Mucosa of rectum (tissue), 2 donors: ENCODE data around the gene CACNA1H.

Experiments used
- H3K27ac ChIP-seq, 2 donors: one replicate each; pipeline ENCODE4 v1.7.0; 2013; ENCODE audit warnings: inconsistent platforms in 2 of 2, low read depth in 2 of 2, low read length in 2 of 2
- H3K27me3 ChIP-seq, 2 donors: one replicate each; pipeline ENCODE4 v1.7.0; 2013; ENCODE audit warnings: low read length in 2 of 2; ENCODE audit not compliant: control insufficient read depth in 2 of 2, insufficient read depth in 2 of 2
- H3K36me3 ChIP-seq, 2 donors: one replicate each; pipeline ENCODE4 v1.7.0; 2013; ENCODE audit warnings: low read length in 2 of 2; ENCODE audit not compliant: control insufficient read depth in 2 of 2, insufficient read depth in 2 of 2
- H3K4me1 ChIP-seq, 2 donors: one replicate each; pipeline ENCODE4 v1.7.0; 2013; ENCODE audit warnings: low read length in 2 of 2, mild to moderate bottlenecking in 1 of 2; ENCODE audit not compliant: control insufficient read depth in 2 of 2, insufficient read depth in 2 of 2
- H3K4me3 ChIP-seq, 2 donors: one replicate each; pipeline ENCODE4 v1.7.0; 2013; ENCODE audit warnings: low read length in 2 of 2
- H3K9ac ChIP-seq, 2 donors: one replicate each; pipeline ENCODE4 v1.7.0; 2013; ENCODE audit warnings: low read length in 2 of 2, low read depth in 1 of 2, mild to moderate bottlenecking in 1 of 2
- H3K9me3 ChIP-seq, 2 donors: one replicate each; pipeline ENCODE4 v1.7.0; 2013; ENCODE audit warnings: low read length in 2 of 2; ENCODE audit not compliant: control insufficient read depth in 2 of 2
- donor health status: healthy.
- donor health status: Normal muscosa, but diverticular disease.

The CACNA1H gene

DNA sequence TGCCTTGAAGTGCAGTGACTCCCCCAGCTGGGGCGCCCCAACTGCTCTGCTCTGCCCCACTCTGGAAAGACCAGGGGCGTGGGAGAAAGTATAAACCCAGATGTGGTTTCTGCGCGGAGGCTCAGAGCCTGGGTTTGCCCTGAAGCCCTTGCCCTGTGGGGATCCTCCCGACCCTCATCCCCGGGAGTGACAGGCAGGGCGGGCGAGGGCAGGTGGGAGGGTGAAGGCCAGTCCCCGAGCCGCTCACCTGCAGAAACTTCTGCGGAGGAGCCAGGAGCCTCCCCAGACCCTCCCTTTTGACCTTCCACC is 106.8 kb downstream of the CACNA1H start:
- H3K36me3 ChIP-seq, result no peaks in the 10 kb centered on the region
- H3K27me3 ChIP-seq, result peaks cover 9 to 17% of the 10 kb centered on the region in 2 donors
- no peak overlapping the region for H3K4me3 ChIP-seq
- no peaks in the 10 kb centered on the region for H3K4me1 ChIP-seq
- no peaks in the 10 kb centered on the region for H3K9me3 ChIP-seq
- H3K9ac ChIP-seq, result no peak overlapping the region
- H3K27ac ChIP-seq, result no peak overlapping the region

DNA sequence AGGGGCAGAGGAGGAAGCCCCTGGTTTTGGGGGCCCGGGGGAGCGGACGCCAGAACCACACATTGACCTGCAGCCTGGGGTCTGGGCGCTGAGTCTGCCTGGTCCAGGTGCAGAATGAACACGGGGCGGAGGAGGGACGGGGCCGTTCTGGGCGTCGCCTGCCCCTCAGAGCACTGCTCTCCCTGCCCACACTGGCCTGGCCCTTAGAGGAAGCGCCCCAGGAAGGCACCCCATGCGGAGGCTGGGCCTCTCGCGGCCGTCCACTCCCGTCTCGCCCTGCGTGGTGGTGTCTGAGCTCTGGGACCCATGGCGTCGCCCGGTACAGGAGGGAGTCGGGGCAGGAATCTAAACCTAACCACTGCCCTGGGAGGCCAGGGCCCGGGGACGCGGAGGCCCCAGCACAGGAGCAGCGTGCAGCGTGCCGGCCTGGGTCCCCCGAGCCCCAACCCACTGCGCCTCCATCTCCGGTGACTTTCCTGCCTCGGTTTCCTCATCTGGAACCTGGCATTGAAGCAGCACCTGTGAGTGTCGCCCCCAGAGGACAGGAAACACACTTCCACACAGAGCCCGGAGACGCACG is 107.3 kb downstream of the CACNA1H start:
- Histone ChIP-seq H3K4me1 (no peaks in the 10 kb centered on the region), H3K9me3 (no peaks in the 10 kb centered on the region), H3K9ac (no peak overlapping the region), H3K27me3 (peaks cover 9 to 17% of the 10 kb centered on the region in 2 donors), H3K36me3 (no peaks in the 10 kb centered on the region), H3K4me3 (no peak overlapping the region), H3K27ac (no peak overlapping the region)

DNA sequence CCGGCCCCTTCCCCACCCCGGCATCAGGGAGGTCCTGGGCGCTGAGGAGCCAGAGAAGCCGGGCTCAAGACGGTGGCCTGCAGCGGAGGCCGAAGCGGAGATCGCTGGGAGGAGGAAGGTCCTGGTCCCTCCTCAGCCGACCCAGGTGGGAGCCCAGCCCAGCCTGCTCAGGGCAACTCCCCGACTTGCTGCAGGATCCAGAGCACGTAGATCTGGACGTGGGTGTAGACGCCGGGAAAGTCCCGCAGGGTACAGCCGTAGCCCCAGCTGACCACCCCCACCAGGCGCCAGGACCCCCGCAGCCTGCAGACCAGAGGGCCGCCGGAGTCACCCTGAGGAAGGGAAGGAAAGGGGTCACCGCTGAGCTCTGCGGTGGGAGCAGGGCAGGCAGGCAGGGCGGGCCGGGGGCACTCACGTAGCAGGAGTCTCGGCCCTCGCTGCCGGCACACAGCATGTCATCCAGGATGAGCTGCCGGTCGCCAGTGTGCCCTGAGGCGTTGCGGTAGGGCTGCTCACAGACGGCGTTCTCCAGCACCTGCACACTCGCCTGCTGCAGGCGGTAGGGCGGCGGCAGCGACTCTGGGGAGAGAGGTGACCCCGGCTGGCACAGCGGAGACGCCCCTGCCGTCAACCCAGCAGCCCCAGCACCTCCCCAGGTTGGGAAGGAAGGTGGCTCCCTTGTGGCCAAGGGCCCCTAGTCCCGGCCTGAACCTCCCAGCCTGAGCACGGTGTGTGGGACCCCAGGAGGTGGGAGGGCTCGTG is 108.4 kb downstream of the CACNA1H start:
- no peak overlapping the region for H3K27ac ChIP-seq
- H3K9me3 ChIP-seq, result no peaks in the 10 kb centered on the region
- H3K27me3 ChIP-seq, result peaks cover 9 to 17% of the 10 kb centered on the region in 2 donors
- no peaks in the 10 kb centered on the region for H3K36me3 ChIP-seq
- no peaks in the 10 kb centered on the region for H3K4me1 ChIP-seq
- no peak overlapping the region for H3K4me3 ChIP-seq
- no peak overlapping the region for H3K9ac ChIP-seq

DNA sequence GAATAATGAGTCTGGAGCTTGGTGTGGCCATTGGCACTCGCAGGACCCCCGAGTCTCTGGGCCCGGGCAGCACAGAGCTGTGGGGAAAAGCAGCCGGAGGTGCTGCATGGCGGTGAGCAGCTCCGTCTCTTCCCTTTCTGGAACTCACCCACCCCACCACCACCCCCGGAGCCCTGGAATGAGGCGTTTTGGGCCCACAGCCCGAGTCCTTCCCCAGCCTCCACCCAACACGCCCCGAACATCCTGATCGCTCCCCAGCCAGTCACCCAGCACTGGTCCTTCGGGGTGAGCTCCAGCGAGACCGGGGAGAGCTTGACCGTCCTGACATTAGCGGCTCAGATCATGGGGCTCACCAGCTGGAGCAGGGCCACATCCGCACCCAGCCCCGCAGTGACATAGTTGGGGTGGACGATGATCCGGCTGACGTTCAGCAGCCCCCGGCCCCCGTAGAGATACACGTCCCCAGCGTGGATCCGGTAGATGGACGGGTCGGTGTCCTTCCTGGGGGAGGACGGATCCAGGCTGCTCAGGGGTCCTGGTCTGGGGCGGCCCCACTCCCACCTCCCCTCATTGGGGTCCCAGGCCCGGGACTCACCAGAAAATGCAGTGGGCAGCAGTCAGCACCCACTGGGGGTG is 109.4 kb downstream of the CACNA1H start:
- Histone ChIP-seq H3K9ac (no peak overlapping the region), H3K4me1 (no peaks in the 10 kb centered on the region), H3K4me3 (no peak overlapping the region), H3K27ac (no peak overlapping the region), H3K36me3 (no peaks in the 10 kb centered on the region), H3K9me3 (no peaks in the 10 kb centered on the region), H3K27me3 (peaks cover 9 to 19% of the 10 kb centered on the region in 2 donors)

- peaks cover 9 to 19% of the 10 kb centered on the region in 2 donors for H3K27me3 ChIP-seq
Observed at GRCh38 chr16:1262846-1263221, 109.9 kb downstream of the CACNA1H start.

DNA sequence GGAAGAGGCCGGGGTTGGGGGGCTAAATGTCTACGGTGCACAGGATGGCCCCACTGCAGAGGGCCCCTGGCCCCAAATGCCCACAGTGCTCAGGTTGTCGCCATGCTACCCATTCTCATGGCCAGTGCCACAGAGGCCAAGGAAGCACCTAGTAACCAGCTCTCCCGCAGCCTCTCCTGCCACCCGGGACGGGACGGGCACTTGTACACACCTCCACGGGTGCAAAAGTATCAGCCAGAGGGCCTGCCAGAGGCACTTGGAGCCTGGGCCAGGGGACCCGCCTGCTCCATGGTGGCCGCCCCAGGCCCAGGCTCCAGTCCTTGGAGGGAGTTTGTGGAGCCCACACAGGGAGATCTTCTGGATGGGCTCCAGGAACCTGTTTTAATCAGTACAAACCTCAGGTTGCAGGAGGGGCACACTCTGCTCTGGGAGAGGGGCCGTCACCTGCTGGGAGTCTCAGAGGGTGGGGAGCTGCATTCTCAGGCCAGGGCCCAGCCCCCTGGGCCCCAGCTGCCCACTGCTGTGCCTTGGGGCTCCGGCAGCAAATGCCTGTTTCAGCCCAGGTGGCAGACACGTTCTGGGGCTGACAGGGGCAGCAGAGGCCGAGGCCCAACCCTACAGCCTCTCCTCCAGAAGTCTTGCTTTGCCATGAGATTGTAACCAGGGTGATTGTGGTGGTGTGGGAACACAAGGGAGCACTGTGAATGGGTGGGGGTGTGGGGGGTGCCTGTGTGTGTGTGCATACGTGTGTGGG is 110.9 kb downstream of the CACNA1H start:
- Histone ChIP-seq H3K27ac (no peak overlapping the region), H3K4me1 (no peaks in the 10 kb centered on the region), H3K36me3 (no peaks in the 10 kb centered on the region), H3K4me3 (no peak overlapping the region), H3K27me3 (peaks cover 9 to 19% of the 10 kb centered on the region in 2 donors), H3K9me3 (no peaks in the 10 kb centered on the region), H3K9ac (no peak overlapping the region)

More at GRCh38 chr16:1262846-1263221, 109.9 kb downstream of the CACNA1H start:
- Histone ChIP-seq H3K4me3 (no peak overlapping the region), H3K4me1 (no peaks in the 10 kb centered on the region), H3K27ac (no peak overlapping the region), H3K9ac (no peak overlapping the region), H3K36me3 (no peaks in the 10 kb centered on the region), H3K9me3 (no peaks in the 10 kb centered on the region)

GRCh38 chr16:1264345-1265089 is 111.6 kb downstream of the CACNA1H start:
- H3K9ac ChIP-seq, result no peak overlapping the region
- no peaks in the 10 kb centered on the region for H3K9me3 ChIP-seq
- H3K36me3 ChIP-seq, result no peaks in the 10 kb centered on the region
- H3K27ac ChIP-seq, result no peak overlapping the region
- no peaks in the 10 kb centered on the region for H3K4me1 ChIP-seq
- peaks cover 9 to 14% of the 10 kb centered on the region in 2 donors for H3K27me3 ChIP-seq
- no peak overlapping the region for H3K4me3 ChIP-seq

- Histone ChIP-seq H3K9me3 (no peaks in the 10 kb centered on the region), H3K27ac (no peak overlapping the region), H3K4me3 (no peak overlapping the region), H3K9ac (no peak overlapping the region), H3K36me3 (no peaks in the 10 kb centered on the region), H3K4me1 (no peaks in the 10 kb centered on the region), H3K27me3 (peaks cover 4 to 8% of the 10 kb centered on the region in 2 donors)
Observed at GRCh38 chr16:1265090-1265630, 112.3 kb downstream of the CACNA1H start.

DNA sequence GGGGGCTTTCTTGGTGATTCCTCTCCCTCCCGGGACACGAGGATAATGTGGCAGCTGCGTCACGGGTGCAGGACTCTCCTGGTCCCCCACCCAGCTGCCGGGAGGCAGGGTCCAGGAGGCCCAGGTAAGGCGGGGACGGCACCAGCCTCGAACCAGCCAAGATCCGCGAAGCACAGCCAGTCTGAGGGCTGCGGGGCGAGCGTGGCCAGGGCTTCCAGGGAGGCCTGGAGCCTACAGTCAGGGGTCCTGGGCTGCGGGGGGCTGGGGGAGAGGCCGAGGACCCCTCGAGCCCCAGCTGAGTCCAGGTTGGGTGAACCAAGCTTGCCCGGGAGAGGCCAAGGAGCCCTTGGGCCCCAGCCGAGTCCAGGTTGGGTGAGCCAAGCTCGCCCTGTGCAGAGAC is 112.9 kb downstream of the CACNA1H start:
- Histone ChIP-seq H3K27me3 (peaks cover 4% of the 10 kb centered on the region in 2 donors), H3K36me3 (no peaks in the 10 kb centered on the region), H3K27ac (no peak overlapping the region), H3K4me3 (no peak overlapping the region), H3K9ac (no peak overlapping the region), H3K9me3 (no peaks in the 10 kb centered on the region), H3K4me1 (no peaks in the 10 kb centered on the region)
